AG20443 (cell line): ENCODE results near the gene COPZ1.

Source experiments
- DNase-seq: peaks from one replicate; pipeline ENCODE4 v3.0.0; 2012; ENCODE audit warnings: low spot score, mixed read lengths

COPZ1 gene

DNA sequence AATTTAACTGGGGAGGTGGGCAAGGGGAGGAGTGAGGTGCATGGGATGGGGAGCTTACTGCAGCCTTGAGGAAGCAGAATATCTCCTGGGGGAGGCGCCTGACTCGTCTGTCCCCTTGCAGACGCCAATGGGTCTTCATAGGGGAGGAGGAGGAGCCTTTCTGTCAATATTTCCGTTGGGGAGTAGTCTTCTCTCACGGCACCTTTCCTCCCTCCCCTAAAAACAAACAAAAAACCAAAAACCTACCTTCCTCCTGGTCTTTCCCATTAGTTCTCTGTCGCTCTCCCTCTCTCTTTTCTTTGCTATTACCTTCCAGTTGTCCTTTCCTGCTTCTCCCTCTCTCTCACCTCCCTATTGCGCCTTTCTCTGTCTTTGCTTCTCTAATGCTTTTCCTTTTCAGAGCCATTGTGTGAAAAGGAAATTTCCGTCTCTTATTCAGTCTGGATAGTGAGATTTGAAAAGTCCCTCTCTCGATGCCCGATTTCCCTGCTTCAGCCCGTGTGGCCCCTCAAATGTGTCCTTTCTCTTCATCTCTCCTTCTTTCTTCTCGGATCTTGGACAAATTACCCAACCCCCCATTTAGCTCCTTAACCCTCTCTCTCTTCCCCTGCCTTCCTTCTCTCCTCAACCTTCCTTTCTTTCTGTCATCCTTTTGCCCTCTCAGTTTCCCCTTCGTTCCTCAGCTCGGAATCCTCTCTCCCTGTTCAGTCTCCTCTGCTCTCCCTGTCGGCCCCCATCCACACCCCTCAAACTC, 33.4 kb downstream of the COPZ1 start:
- peak; percentile 42 for DNase-seq

DNA sequence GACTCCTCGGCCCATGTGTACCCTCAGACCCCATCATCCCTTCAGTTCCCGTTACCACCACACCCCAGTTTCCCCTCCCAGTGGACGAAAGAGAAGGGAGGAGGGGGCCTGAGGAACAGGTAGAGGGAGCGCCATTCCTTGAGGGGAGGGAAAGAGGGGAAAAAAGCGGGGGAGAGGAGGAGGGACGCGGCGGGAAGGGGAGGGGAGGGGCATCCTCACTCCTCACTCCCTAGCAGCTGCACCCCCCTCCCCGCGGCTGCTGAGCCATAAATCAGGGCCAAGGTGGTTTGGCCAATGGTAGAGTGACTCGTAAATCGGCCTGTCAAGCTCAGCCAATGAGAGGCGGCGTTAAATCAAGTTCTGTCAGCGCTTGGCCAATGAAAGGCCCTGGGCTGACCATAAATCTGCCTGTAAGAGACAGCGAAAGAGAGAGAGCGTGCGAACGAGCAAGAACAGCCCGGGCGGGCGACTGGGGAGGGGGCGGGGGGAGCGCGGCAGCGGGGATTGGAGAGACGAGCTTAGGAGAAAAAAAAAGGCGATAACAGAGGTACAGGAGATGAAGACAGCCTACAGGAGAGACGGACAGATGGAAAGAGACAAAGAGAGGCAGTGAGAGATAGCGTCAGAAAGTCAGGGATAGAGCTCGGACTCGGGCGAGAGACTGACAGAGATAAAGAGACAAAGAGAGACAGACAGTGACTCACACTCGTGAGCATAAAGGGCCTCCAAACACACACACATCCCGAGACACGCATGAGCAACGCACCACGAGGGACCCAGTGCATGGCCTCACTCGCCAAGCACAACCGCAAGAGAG, 34.2 kb downstream of the COPZ1 start:
- DNase-seq = peak; percentile 92

DNA sequence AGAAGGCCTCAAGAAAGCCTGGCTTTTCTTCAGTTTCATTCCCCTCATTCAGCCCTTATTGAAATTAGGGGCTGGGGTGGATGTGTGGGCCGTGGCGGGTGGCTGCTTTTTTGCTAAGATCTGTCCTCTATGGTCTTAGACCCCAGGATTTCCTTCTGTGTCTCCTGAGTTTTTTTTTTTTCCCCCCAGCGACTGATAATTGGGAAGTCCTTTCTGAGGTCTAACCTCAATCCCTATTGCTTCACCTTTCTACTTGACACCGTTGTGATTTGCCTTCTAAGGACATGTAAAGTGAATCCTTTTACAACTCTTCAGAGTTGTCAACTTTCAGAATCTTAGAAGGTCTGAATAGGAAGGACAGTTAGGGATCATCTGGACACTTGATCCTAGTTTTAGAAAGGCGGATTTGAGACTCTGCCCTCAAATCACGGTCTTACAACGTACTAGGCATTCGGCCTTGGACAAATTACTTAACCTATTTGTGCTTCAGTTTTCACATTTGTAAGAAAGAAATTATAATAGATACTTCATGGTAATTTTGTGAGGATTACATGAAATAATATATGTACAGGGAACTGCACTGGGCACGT, 34.9 kb downstream of the COPZ1 start:
- DNase-seq = no peak

DNA sequence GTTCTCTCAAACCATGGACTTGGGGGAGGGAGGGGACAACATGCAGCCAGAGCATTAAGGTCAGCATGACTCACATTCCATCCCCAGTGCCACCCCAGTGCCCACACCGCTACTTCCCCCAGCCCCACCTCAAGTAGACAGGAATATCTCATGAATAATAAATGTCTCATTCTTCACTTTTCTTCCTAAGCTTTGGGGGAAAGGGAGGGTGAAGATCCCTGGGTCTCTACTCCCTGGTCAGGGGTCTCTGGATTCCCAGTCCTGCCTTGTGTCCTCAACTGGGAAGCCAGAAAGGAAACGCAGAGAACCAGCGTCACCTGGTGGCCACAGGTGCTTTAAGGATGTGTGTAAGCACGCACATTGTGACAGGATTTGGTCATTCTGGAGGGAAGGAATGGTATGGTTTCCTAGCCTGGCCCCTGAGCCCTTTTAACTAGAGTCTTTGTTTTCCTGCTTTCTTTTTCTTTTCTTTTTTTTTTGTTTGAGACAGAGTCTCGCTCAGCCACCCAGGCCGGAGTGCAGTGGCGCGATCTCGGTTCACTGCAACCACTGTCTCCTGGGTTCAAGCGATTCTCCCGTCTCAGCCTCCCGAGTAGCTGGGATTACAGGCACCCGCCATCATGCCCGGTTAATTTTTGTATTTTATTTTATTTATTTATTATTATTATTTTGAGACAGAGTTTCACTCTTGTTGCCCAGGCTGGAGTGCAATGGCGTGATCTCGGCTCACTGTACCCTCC, 36.0 kb downstream of the COPZ1 start:
- peak; percentile 58 for DNase-seq

DNA sequence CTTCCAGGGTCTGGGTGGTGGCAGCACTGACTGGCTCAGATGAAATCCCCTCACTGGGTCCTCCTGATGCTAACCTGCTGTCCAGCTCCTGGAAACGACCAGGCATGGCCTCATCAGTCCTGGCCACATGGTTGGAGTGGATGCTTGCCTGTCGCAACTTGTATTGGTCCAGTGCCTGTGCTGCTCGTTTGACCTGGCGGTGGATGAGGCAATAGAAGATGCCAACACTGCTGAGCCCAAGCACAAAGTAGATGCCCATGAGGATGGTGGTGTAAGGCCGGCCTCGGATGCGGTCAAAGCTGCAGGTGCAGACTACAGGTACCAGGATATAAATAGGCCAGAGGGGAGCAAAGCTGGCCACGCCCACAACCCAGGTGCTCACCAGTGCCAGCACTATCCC, 38.1 kb downstream of the COPZ1 start:
- DNase-seq = no peak

DNA sequence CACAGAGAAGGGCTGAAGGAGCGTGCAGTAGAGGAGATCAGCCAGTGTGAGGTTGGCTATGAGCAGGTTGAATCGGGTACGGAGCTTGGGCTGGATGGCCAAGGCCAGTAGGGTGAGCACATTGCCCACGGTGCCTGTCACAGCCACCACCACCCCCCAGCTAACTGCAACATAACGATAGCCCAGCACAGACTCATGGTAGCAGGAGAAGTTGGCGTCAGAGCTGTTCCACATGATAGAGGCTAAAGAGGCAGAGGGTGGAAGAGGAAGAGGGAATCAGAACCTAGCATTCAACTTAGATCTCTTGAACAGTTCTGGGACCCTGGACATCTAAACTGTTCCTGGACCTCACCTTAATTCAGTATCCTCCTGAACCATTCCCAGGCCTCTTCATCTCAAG, 38.7 kb downstream of the COPZ1 start:
- no peak for DNase-seq

DNA sequence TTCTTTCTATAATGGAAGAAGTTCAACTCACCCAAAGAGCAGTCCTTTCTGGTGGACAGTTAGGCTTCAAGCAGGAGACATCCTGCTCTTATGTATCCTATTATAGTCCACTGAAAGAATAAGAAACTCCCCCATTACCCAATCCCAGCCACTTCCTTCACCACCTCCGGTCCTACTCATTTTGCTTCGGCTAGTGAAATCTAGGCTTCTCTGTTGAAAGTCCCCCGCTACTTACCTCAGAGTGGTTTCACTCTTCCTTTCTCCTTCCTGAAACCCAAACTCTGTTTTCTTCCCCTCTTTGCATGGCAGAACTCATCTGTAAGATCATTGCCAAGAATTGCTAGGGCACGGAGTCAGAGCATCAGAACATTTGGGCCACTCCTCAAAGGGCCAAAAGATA, 39.5 kb downstream of the COPZ1 start, which contains the start of gene GPR84:
Gene GPR84 (minus strand): TSS at position 74 of the 400 bp plus-strand sequence. CDS start 635 bp downstream, outside the sequence.
- DNase-seq = no peak

DNA sequence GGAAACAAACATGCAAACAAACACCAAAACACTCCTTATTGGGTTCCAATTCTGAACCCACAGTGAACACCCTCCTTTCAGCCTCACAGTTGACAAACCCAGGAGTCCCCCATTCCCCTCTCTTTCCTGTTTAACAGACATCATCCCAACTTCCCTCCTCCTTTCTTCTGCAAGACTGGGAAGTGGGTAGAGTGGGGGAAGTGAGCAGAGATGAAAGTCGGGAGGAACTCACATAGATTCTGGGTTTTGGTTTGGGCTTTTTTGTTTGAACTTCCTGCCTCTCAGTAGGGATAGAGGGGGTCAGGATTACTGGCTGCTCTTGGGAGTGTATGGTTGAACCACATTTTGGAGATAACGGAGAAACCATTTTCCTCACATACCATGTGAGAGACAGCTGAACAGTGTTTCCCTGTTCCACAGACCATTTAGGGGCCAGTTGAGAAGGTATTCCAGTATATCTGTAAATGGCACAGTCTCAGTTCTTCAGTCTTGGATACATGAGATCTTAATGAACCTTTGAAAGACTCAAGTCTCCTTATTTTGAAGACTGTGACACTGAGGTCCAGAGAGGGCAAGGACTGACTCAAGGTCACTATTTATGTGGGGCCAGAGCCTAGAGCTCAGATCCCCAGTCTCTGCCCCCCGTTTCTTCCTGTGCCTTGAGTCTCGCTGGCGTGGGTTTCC, 43.2 kb downstream of the COPZ1 start:
- DNase-seq = no peak

DNA sequence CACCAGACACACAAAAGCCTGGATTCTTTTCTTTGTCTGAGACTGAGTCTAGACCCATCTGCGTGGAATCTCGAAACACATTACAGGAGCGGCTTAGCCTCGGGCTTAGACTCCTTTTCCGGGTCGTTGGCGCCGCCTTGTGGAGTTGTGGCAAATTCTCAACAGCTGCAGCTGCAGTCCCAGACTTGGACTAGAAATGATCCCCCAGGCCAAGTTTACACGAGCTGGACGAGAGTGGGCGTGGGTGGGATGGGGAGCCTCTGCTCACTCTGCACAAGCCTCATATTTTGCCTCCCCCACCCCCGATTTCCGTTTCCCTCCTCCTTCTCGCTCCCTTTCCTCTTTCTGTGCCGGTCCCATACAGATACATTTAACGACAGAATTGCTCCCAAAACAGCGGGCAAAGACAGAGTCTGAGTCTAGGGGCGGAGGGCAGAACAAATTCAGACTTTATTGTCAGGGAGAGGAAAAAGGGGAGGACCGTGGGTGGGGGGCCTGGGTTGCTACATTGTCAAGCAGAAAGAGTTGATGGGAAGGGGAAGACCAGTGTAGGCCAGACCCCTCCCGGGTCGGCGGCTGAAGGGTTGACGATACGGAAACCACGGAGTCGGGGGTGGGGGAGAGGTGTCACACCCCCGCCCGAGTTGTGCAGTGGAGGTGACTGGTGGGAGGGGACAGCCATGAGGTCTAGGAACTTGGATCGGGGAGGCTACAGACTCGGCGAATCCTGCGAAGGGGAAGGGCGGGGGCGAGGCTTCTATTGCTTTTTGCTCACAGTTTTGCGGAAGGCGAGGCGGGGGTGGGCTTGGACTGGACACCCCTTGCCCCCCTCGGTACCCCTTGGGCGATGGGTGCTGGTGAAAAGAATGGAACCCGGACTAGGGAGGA, 44.0 kb downstream of the COPZ1 start:
- peak; percentile 84 for DNase-seq

DNA sequence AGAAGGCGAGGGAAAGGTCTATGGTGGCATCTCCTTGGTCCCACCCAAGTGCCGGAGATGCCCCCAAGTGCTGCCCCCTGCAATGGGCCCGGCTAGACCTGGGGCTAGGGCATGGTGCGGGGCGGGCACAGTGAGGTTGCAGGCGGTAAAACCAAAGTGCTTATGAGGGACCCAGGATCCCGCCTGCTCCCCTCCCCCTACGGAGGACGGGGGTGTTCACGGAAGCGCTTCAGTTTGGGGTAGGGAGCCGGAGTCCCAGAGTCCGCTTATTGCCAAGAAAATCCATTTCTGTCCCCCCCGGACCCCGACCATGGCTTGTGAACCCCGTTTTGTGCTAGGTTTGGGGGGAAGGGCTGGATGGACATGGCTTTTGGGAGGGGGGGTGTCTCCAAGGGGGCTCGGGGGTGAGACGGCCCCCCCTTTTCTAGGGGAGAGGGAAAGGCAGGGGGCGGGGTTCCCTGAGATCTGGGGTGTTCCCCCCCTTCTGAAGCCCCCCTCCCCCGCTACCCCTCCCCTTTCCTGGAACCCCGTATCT, 44.7 kb downstream of the COPZ1 start:
- no peak for DNase-seq

DNA sequence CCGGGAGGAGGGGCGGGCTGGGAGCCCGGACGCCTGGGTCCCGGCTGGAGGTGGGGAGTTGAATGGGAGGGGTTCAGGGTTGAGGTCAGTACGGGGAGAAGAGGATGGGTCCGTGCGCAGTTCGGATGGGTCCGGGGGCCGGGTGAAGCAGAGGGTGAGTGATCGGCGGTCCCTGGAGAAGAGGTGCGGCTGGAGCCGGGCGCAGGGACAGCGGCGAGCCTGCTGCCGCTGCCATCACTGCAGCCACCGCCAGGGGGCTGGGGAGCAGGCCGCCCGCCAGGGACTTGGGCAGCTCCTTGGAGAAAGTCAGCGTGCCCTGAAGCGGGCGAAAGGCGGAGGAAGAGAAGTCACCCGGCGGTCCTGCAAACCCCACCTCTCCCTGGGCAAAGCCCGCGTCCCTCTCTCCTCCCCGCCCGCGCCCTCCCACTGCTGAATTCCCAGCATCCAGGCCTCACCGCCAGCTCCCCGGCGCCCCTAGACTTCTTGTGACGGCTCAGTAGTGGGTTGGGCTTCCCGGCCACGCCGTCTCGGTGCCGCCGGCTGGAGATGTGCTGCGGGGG, 45.3 kb downstream of the COPZ1 start:
- DNase-seq = peak; percentile 92

DNA sequence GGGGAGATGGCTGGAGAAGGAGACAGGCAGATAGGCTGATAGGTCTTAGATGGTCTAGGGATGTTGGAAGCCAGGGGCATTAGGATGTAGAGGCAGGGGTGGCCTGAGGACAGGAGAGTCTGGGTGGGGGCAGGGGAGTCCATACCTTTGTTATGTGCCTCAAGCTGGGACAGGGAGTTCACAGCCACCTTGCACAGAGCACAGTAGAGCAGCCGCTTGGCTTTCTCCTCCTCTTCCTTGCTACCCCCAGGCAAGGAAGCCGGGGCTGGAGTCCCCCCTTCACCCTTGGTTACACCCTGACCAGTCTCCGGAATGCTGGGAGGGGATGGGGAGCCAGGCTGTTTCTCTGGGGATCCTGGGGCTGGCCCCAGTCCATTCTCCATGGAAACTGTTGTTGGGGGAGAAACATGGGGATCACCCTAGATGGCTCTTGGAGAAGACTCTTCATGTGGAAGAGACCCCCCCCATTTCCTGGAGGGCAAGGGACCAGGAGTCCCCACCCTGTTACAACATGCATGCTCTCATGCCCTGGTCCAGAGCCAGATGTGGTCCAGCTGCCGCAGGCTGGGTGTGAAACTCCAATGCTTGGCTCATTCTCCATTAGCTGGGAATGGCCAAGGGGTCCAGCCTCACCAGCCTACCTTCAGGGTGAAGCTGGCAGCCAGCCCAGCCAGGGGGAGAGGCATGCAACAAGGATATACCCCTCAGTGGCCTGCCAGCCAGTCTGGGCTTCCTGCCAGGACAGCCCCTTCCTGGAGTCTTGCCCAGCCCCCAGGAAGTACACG, 46.6 kb downstream of the COPZ1 start:
- no peak for DNase-seq

DNA sequence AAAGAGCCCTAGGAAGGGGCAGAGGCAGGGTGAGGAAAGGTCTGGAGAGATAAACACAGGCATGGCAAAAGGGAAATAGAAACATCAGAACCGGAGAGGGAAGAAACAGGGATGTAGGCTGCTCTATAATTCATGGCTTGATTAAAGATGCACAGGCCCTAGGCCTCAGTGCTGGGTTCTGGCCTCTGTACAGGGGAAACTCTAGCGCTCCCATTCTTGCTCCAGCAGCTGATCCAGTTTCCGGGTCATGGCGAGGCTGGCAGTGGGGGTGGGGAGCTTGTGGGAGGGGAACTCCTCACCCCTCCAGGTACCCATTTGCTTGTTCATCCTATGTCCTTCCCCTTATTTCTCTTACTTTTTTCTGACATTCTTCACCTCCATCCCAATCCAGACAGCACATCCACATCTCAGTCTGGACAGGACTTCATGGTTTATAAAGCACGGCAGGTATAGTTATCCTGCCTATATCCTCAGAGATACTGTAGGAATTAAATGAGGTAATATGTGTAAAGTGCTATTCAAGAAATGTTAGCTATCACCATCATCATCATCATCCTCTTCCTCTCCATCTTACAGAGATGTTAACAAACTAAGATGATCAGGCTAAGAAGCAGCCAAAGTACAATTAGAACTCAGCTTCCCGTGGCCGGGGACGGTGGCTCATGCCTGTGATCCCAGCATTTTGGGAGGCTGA, 47.3 kb downstream of the COPZ1 start:
- no peak for DNase-seq

DNA sequence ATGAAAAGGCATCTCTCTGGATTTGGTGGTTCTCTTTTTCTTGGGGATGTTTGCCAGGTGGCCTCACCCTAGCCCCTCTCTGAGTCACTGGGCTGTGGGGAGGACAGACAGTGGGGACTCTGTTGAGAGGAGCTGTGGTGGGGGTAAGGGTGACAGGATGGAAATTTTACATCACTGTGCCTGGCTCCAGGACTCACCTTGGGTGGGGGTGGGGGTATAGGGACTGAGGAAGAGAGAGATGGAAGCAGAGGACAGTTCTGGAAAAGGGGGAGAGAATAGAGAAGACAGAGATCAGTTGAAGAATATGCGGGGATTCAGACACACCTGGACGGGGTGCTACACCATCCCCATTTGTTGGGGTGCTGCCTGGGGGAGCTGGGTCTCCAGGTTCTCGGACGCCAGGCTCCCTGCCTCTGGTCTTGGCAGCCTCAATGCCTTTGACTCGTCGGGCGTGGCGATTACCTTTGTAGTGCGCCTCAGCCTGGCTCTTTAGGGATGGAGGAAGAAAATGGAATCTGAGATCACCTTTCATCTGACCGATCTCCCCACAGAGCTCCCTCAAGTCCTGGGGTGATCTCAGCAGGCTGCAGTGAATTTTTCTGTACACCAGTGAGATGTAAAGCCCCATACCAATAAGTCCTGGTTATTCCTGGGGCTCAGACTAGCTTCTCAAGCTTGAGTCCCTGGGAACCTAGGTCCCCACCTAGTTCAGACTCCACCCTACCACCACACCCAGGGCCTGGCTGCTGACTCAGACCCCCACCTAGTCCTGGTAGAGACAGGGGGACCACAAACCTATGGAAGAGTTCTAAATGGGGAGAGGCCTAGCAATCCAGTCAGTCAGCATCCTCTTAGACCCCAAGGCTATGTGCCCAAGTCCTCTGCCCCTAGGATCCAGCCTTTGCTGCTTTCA, 49.0 kb downstream of the COPZ1 start:
- no peak for DNase-seq

DNA sequence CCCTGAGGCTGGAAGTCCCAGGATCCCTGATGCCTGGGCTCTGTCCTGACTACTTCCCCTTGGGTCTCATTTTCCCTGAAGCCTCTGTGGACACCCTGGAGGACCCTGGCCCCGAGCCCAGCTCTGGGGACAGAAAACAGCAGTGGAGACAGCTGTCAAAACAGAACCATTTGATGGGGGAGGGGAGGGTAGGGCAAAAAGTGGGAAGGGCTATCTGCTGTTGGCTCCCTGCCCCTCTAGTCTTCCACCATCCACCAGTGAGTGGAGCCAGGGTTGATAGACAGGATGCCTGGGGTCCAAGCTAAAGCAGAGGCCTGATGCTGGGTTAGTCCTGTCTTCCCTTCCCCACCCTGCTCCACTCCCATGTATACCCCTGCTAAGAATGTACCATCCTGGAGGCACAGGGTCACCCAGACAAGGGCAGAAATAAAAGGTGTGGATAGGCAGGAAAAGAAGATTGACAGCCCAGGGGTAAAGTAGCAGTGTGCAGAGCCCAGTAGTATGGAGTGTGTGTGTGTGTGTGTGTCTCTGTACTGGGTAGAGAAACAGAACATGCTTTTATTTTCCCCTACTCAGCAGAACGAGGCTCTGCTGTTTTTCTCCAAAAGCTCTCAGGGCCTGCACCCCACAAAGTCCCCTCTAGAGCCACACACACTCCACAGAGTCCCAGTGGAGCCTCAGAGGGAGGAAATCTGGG, 49.8 kb downstream of the COPZ1 start:
- no peak for DNase-seq

DNA sequence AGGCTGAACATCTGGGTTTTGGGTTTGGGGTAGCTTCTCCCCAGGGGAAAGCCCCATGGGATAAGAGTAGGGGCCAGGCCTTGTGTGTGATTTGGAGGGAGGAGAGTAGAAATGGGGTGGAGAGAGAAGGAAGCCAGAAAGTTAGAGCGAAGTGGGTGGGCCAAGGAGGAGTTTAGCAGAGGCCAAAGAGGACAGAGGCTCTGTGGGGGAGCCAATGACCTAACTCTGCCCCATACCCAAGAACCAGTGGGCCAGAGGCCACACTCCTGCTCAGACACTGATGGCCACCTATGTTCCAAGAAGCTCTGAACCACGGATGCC, 50.3 kb downstream of the COPZ1 start:
- no peak for DNase-seq

DNA sequence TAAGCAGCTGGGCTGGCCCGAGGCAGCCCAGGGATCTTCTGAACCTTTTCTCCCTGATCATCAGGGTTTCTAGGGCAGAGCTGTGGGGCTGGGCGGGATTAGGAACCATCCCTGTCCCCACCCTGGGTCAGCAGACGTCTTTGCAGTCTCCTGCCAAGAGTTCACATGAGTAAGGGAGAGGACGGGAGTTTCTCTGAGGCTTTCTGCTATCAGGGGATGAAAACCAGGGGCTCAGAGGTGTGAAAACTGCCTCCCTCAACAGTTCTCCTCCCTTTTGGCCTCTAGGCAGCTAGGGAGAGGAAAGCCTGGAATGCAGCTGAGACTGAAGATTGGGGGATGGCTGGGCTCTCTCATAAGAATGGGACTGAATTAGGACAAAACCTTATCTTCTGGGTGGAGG, 51.7 kb downstream of the COPZ1 start:
- DNase-seq = no peak
